Right renal cortex interstitium (tissue), 3 donors: ENCODE measurements around the gene KRT6B. TPM values are rescaled to one million over a fixed set of nuclear protein-coding genes. Genes with fewer than 3 reads are reported as not detected.

Source experiments
- polyA plus RNA-seq, 3 donors: library from polyadenylated mRNA; unstranded; fragments of 120-200 nt; gene quantifications; one replicate each; pipeline ENCODE4 v1.2.1, GENCODE V29; 2013; ENCODE audit not compliant: insufficient read length in 3 of 3

KRT6B gene
- polyA plus RNA-seq, 3 donors: not detected

Other genes with a start within 250 kb of the KRT6B start
- 100 to 1,000 TPM in 1 of 3 donors, 10 to 100 TPM in 2; 35.1 to 109 (median 56.3) TPM for gene KRT7, start 218.9 kb downstream of the KRT6B start, polyA plus RNA-seq
- gene KRT86, start 177.5 kb downstream of the KRT6B start, polyA plus RNA-seq: not detected
- not detected for gene KRT81, start 160.6 kb downstream of the KRT6B start, polyA plus RNA-seq
- not detected for gene KRT83, start 130.7 kb downstream of the KRT6B start, polyA plus RNA-seq
- gene KRT85, start 84.7 kb downstream of the KRT6B start, polyA plus RNA-seq: not detected
- gene KRT84, start 66.5 kb downstream of the KRT6B start, polyA plus RNA-seq: not detected
- not detected for gene KRT82, start 45.8 kb downstream of the KRT6B start, polyA plus RNA-seq
- not detected for gene KRT75, start 17.8 kb downstream of the KRT6B start, polyA plus RNA-seq
- gene KRT6C, start 21.7 kb upstream of the KRT6B start, polyA plus RNA-seq: not detected
- gene KRT6A, start 41.1 kb upstream of the KRT6B start, polyA plus RNA-seq: not detected
- under 1 TPM in 1 of 3 donors, not detected in 2; 0.40 TPM for gene KRT5, start 68.2 kb upstream of the KRT6B start, polyA plus RNA-seq
- not detected for gene KRT71, start 101.0 kb upstream of the KRT6B start, polyA plus RNA-seq
- gene KRT74, start 121.7 kb upstream of the KRT6B start, polyA plus RNA-seq: not detected
- not detected for gene KRT72, start 149.3 kb upstream of the KRT6B start, polyA plus RNA-seq
- not detected for gene KRT73, start 166.4 kb upstream of the KRT6B start, polyA plus RNA-seq
- not detected for gene KRT2, start 200.1 kb upstream of the KRT6B start, polyA plus RNA-seq
- under 1 TPM; 0.19 to 0.45 (median 0.31) TPM for gene KRT1, start 228.3 kb upstream of the KRT6B start, polyA plus RNA-seq